Endothelial cell (in vitro differentiated cells): ENCODE data around the gene TAS2R38. TPM values are rescaled to one million over a fixed set of nuclear protein-coding genes. Genes with fewer than 3 reads are reported as not detected.

Source experiments
- DNase-seq: peaks from one replicate; pipeline ENCODE4 v3.0.0; 2021; ENCODE audit warnings: low spot score
- H3K27ac Mint-ChIP-seq: one replicate; pipeline ENCODE4 v1.8.0; 2021; ENCODE audit warnings: mixed read lengths, inconsistent platforms; ENCODE audit not compliant: unreplicated experiment
- H3K27me3 Mint-ChIP-seq: one replicate; pipeline ENCODE4 v1.8.0; 2021; ENCODE audit warnings: mild to moderate bottlenecking, moderate library complexity, mixed read lengths, inconsistent platforms; ENCODE audit not compliant: unreplicated experiment
- H3K36me3 Mint-ChIP-seq: one replicate; pipeline ENCODE4 v1.8.0; 2021; ENCODE audit warnings: mild to moderate bottlenecking, low read depth, mixed read lengths, inconsistent platforms; ENCODE audit not compliant: unreplicated experiment
- H3K4me1 Mint-ChIP-seq: one replicate; pipeline ENCODE4 v1.8.0; 2021; ENCODE audit warnings: mild to moderate bottlenecking, mixed read lengths, inconsistent platforms; ENCODE audit not compliant: unreplicated experiment
- H3K4me3 Mint-ChIP-seq: one replicate; pipeline ENCODE4 v1.8.0; 2021; ENCODE audit warnings: mild to moderate bottlenecking, mixed read lengths, inconsistent platforms; ENCODE audit not compliant: unreplicated experiment
- H3K9me3 Mint-ChIP-seq: one replicate; pipeline ENCODE4 v1.8.0; 2021; ENCODE audit warnings: mixed read lengths, inconsistent platforms; ENCODE audit not compliant: unreplicated experiment
- total RNA-seq: library from RNA; stranded (reverse); fragmentation: NEBNext Ultra II Directional; extraction: Animal tissue kit (Norgen Biotek cat#: 25700); gene quantifications from one replicate; pipeline ENCODE4 v1.2.1, GENCODE V29; 2021; ENCODE audit not compliant: unreplicated experiment
- TF ChIP-seq, protein P1 (sequence below): fragments of 200-600 bp; sonication (generic); IDR thresholded peaks from one replicate; pipeline ENCODE4 v1.5.0; 2021; ENCODE audit warnings: antibody characterized with exemption; ENCODE audit not compliant: unreplicated experiment

Gene TAS2R38
- total RNA-seq, 1 donor from 2014 or later: not detected

DNA sequence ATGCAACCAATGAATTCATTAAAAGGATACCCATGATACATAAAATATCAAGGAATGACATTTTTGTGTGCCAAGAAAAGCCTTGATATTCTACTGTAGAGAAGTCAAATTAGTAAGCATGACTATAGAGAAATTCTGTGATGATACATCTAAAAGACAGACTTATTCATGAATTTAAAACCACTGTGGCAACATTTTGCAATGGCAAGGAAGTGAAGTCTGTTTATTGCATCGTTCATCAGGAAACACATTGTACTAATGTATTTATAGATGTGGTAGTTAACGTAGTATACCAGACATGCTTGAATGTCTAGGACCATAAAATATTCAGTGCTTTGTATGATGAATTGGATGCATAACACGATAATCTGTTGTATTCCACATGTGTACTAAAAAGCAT is 17.5 kb downstream of the TAS2R38 start:
- no peaks in the 10 kb centered on the region for H3K9me3 Mint-ChIP-seq
- no peaks in the 10 kb centered on the region for H3K36me3 Mint-ChIP-seq
- DNase-seq: no peak
- TF ChIP-seq, protein P1, sequence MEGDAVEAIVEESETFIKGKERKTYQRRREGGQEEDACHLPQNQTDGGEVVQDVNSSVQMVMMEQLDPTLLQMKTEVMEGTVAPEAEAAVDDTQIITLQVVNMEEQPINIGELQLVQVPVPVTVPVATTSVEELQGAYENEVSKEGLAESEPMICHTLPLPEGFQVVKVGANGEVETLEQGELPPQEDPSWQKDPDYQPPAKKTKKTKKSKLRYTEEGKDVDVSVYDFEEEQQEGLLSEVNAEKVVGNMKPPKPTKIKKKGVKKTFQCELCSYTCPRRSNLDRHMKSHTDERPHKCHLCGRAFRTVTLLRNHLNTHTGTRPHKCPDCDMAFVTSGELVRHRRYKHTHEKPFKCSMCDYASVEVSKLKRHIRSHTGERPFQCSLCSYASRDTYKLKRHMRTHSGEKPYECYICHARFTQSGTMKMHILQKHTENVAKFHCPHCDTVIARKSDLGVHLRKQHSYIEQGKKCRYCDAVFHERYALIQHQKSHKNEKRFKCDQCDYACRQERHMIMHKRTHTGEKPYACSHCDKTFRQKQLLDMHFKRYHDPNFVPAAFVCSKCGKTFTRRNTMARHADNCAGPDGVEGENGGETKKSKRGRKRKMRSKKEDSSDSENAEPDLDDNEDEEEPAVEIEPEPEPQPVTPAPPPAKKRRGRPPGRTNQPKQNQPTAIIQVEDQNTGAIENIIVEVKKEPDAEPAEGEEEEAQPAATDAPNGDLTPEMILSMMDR: no peak
- H3K4me1 Mint-ChIP-seq: no peaks in the 10 kb centered on the region
- no peak overlapping the region for H3K27ac Mint-ChIP-seq
- no peaks in the 10 kb centered on the region for H3K27me3 Mint-ChIP-seq
- no peak overlapping the region for H3K4me3 Mint-ChIP-seq

DNA sequence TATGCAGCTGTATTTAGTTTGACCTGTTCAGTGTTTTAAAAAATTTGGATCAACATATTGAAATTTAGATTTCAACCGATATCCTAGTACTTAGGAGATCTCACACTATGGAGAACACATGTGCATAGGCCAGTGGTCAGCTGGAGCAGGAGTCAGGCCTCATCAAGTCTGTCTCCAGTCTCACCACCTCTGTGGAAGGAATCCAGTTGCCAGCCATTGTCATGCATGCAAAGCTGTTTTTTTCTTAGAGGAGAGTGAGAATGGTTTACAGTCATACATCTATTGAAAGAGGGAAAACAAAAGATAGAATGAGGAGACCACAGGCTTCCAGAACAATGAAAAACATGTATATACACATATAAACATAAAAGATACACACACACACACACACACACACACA is 19.2 kb downstream of the TAS2R38 start:
- TF ChIP-seq, protein P1: no peak
- no peak for DNase-seq
- H3K27ac Mint-ChIP-seq: no peak overlapping the region
- no peaks in the 10 kb centered on the region for H3K4me1 Mint-ChIP-seq
- H3K36me3 Mint-ChIP-seq: no peaks in the 10 kb centered on the region
- no peaks in the 10 kb centered on the region for H3K9me3 Mint-ChIP-seq
- H3K27me3 Mint-ChIP-seq: no peaks in the 10 kb centered on the region
- H3K4me3 Mint-ChIP-seq: no peak overlapping the region

DNA sequence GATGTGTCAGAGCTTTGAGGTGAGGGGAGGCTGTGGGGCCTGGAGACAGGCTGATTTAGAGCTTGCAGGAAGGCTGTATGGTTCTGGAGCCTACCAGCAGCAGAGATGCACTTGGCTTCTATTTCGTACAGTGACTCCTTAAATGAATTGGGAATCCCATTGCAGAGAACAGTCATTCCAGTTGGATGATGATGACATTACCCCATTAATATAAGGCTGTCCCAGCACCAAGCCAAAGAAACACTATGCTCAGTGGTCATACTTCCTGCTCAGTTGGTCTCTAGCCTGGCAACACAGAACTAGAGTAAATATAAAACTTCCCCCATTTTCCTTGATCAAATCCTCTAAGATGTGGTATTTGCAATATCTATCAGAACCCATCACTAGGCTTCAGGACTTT is 21.1 kb downstream of the TAS2R38 start:
- Mint-ChIP-seq H3K4me3 (no peak overlapping the region), H3K27ac (no peak overlapping the region), H3K9me3 (no peaks in the 10 kb centered on the region), H3K27me3 (no peaks in the 10 kb centered on the region), H3K4me1 (no peaks in the 10 kb centered on the region), H3K36me3 (no peaks in the 10 kb centered on the region)
- DNase-seq: no peak
- TF ChIP-seq, protein P1: no peak

DNA sequence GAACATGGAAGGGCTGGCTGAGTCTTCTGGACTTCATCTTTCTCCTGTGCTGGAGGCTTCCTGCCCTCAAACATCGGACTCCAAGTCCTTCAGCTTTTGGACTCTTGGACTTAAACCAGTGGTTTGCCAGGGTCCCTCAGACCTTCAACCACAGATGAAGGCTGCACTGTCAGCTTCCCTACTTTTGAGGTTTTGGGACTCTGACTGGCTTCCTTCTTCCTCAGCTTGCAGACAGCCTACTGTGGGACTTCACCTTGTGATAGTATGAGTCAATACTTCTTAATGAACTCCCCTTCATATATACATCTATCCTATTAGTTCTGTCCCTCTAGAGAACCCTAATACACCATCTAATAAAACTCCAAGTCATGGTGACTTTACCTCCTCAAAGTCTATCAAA is 22.8 kb downstream of the TAS2R38 start:
- no peak for DNase-seq
- H3K27me3 Mint-ChIP-seq: no peaks in the 10 kb centered on the region
- no peaks in the 10 kb centered on the region for H3K9me3 Mint-ChIP-seq
- H3K4me3 Mint-ChIP-seq: no peak overlapping the region
- H3K4me1 Mint-ChIP-seq: no peaks in the 10 kb centered on the region
- TF ChIP-seq, protein P1: no peak
- no peaks in the 10 kb centered on the region for H3K36me3 Mint-ChIP-seq
- no peak overlapping the region for H3K27ac Mint-ChIP-seq

DNA sequence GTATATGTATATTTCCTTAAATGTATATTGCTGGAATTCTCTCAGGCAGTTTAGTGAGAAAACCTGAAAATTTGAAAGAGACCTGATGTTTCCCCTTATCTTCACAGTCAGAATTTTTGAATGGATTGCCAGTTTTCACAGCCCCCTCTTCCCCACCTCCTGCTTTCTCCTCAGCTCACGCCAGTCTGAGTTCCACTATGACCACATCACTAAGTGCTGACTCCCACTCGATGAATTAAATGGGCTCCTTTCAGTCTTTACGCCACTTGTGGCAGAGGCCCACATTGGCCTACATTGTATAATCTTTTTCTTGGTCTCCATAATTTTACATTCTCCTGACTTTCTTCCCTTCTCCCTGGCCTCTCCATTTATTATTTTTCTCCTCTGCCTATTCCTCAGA is 23.7 kb downstream of the TAS2R38 start:
- Mint-ChIP-seq H3K4me3 (no peak overlapping the region), H3K9me3 (no peaks in the 10 kb centered on the region), H3K27ac (no peak overlapping the region), H3K36me3 (no peaks in the 10 kb centered on the region), H3K4me1 (no peaks in the 10 kb centered on the region), H3K27me3 (no peaks in the 10 kb centered on the region)
- DNase-seq: no peak
- TF ChIP-seq, protein P1: no peak
